ENCODE measurements around the gene ELFN1. TPM values are rescaled to one million over a fixed set of nuclear protein-coding genes. Genes with fewer than 3 reads are reported as not detected.

ELFN1 gene
- total and polyA plus RNA-seq, 9 of the 15 experiments (the other 6 are each of a cell fraction or from before 2014, with no cell fraction given) = 0.04 to 0.64 (median 0.18) TPM; not detected in 2

DNA sequence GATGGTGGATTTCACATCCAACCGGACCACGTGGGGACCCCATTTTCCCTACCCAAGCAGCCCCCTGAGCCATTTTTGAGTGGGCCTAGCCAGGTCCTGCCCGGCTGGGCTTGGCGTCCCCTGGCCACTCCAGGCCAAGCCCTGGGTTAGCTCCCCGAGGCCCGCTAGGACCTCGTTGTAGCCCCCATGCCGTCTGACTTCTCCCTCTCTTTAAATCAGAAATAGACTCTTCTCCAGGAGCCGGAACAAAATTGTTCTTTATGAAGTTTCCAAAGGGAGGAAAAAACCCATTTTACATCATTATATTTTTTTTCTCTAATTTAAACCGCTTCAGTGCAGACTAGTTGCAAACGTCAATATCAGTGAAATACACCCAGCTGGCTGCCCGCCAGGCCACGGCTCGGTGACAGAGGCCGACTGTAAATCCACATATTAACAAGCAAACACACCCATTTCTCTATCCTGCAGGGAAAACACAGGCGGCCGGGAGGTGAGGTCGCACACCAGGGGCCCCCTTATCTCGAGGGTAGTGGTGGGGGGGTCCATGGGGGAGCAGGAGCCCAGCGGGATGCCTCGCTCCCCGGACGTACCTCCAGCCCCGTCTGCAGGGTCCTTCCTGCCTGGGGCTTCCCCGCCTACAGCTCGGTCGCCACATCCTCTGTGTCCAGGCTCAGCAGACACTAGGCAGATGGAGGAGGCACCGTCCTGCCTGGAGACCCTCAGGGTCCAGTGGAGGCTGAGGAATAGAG is 72.7 kb downstream of the ELFN1 start (continued):
- TF ChIP-seq, protein P1, sequence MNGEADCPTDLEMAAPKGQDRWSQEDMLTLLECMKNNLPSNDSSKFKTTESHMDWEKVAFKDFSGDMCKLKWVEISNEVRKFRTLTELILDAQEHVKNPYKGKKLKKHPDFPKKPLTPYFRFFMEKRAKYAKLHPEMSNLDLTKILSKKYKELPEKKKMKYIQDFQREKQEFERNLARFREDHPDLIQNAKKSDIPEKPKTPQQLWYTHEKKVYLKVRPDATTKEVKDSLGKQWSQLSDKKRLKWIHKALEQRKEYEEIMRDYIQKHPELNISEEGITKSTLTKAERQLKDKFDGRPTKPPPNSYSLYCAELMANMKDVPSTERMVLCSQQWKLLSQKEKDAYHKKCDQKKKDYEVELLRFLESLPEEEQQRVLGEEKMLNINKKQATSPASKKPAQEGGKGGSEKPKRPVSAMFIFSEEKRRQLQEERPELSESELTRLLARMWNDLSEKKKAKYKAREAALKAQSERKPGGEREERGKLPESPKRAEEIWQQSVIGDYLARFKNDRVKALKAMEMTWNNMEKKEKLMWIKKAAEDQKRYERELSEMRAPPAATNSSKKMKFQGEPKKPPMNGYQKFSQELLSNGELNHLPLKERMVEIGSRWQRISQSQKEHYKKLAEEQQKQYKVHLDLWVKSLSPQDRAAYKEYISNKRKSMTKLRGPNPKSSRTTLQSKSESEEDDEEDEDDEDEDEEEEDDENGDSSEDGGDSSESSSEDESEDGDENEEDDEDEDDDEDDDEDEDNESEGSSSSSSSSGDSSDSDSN (IDR thresholded peaks at IDR 0.05; ENCODE audit: borderline replicate concordance in 1 of 2, low read depth in 2 of 2, low read length in 2 of 2) = 0 out of 4 replicates have a peak, but pooled peaks of 1 of the 2 experiments have one; percentile 30
- TF ChIP-seq, protein P2, sequence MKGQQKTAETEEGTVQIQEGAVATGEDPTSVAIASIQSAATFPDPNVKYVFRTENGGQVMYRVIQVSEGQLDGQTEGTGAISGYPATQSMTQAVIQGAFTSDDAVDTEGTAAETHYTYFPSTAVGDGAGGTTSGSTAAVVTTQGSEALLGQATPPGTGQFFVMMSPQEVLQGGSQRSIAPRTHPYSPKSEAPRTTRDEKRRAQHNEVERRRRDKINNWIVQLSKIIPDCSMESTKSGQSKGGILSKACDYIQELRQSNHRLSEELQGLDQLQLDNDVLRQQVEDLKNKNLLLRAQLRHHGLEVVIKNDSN (CRISPR knock-in tag; IDR thresholded peaks at IDR 0.05) = peak; percentile 79
- TF ChIP-seq TCFL5 (CRISPR knock-in tag; conservative IDR thresholded peaks at IDR 0.05) (no peak), ZNF668 (CRISPR knock-in tag; IDR thresholded peaks at IDR 0.05) (no peak), TEAD1 (CRISPR knock-in tag; IDR thresholded peaks at IDR 0.05) (no peak), ZNF263 (CRISPR knock-in tag; IDR thresholded peaks at IDR 0.05; ENCODE audit: borderline replicate concordance) (no peak), MAZ (CRISPR knock-in tag; conservative IDR thresholded peaks at IDR 0.05 in 1 of 2, IDR thresholded peaks at IDR 0.05 in 1 of 2) (peak in 1 of 2 experiments; percentile 29; a peak in 2 of 4 replicates), HMBOX1 (IDR thresholded peaks at IDR 0.05) (peak; percentile 53; the same call in 1 of the 2 replicates), SIN3B (IDR thresholded peaks at IDR 0.05; ENCODE audit: low read depth) (no peak), NFIC (IDR thresholded peaks at IDR 0.05) (peak; percentile 97), ZMIZ1 (IDR thresholded peaks at IDR 0.05; ENCODE audit: low read depth in 2 of 2, low read length in 2 of 2) (no peak), PPARD (CRISPR knock-in tag; IDR thresholded peaks at IDR 0.05) (no peak)
- TF ChIP-seq, protein P3, sequence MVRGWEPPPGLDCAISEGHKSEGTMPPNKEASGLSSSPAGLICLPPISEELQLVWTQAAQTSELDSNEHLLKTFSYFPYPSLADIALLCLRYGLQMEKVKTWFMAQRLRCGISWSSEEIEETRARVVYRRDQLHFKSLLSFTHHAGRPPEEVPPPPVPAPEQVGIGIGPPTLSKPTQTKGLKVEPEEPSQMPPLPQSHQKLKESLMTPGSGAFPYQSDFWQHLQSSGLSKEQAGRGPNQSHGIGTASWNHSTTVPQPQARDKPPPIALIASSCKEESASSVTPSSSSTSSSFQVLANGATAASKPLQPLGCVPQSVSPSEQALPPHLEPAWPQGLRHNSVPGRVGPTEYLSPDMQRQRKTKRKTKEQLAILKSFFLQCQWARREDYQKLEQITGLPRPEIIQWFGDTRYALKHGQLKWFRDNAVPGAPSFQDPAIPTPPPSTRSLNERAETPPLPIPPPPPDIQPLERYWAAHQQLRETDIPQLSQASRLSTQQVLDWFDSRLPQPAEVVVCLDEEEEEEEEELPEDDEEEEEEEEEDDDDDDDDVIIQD (CRISPR knock-in tag; IDR thresholded peaks at IDR 0.05) = no peak
